ENCODE measurements around the gene LHPP.

The LHPP gene

DNA sequence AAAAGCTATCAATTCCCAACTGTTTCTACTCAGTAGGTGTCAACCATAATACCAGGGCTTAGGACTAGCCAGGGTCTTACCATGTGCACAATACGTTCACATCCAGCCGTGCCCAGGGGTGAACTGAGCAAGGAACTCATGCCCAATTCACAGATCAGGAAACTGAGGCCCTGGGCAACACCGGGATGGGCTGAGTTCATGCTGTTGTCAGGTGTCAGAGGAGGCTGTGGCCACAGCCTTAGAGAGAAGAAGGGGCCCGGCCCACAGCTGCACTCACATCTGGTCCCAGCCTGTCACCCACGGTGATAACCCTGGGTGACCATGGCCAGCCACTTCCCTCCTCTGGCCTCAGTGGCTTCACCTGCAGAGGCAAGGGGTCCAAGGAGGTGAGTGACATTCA, 190.6 kb downstream of the LHPP start:
- no peak overlapping the region for H3K4me3 ChIP-seq (ENCODE audit: low read depth in 1 of 2, low read length in 1 of 2)
- TF ChIP-seq, protein P1, sequence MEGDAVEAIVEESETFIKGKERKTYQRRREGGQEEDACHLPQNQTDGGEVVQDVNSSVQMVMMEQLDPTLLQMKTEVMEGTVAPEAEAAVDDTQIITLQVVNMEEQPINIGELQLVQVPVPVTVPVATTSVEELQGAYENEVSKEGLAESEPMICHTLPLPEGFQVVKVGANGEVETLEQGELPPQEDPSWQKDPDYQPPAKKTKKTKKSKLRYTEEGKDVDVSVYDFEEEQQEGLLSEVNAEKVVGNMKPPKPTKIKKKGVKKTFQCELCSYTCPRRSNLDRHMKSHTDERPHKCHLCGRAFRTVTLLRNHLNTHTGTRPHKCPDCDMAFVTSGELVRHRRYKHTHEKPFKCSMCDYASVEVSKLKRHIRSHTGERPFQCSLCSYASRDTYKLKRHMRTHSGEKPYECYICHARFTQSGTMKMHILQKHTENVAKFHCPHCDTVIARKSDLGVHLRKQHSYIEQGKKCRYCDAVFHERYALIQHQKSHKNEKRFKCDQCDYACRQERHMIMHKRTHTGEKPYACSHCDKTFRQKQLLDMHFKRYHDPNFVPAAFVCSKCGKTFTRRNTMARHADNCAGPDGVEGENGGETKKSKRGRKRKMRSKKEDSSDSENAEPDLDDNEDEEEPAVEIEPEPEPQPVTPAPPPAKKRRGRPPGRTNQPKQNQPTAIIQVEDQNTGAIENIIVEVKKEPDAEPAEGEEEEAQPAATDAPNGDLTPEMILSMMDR (IDR thresholded peaks at IDR 0.05), result no peak
- no peaks in the 10 kb centered on the region for H3K9me3 ChIP-seq
- no peaks in the 10 kb centered on the region for H3K27me3 ChIP-seq
- H3K27ac ChIP-seq, result peak overlapping the region; percentile 99
- H3K4me1 ChIP-seq (ENCODE audit: control insufficient read depth in 1 of 2, insufficient read depth in 1 of 2, low read depth in 1 of 2, low read length in 1 of 2), result peaks cover 81 to 85% of the 10 kb centered on the region in 2 experiments
- no peaks in the 10 kb centered on the region for H3K36me3 ChIP-seq

GRCh38 chr10:124652701-124653100, 191.1 kb downstream of the LHPP start:
- Histone ChIP-seq H3K27ac (peak overlapping the region; percentile 99), H3K4me3 (ENCODE audit: low read depth in 1 of 2, low read length in 1 of 2) (no peak overlapping the region), H3K4me1 (ENCODE audit: control insufficient read depth in 1 of 2, insufficient read depth in 1 of 2, low read depth in 1 of 2, low read length in 1 of 2) (peaks cover 81 to 85% of the 10 kb centered on the region in 2 experiments), H3K27me3 (no peaks in the 10 kb centered on the region), H3K36me3 (no peaks in the 10 kb centered on the region), H3K9me3 (no peaks in the 10 kb centered on the region)
- TF ChIP-seq, protein P1 (IDR thresholded peaks at IDR 0.05), result no peak

DNA sequence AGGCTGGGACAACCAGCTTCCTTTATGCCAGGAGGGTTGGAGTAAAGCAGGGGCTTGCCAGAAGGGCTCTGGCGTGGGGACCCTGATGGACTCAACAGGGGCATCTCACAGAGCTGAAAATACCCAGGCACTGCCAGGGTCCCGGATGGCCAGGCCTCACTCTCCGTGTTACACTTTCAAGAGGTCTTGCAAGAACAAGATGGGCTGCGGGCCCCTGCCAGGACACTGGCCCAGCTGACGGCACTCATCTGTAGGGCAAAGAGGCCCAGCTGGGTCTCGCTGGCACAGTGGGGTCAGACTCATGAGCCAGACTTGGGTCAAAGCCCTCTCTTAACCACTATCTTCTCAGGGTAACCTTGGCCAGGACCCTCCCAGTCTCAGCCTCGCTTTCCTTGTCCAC, 191.7 kb downstream of the LHPP start:
- Histone ChIP-seq H3K36me3 (no peaks in the 10 kb centered on the region), H3K4me3 (ENCODE audit: low read depth in 1 of 2, low read length in 1 of 2) (no peak overlapping the region), H3K27me3 (no peaks in the 10 kb centered on the region), H3K9me3 (no peaks in the 10 kb centered on the region), H3K27ac (peak overlapping the region; percentile 99), H3K4me1 (ENCODE audit: control insufficient read depth in 1 of 2, insufficient read depth in 1 of 2, low read depth in 1 of 2, low read length in 1 of 2) (peaks cover 81 to 85% of the 10 kb centered on the region in 2 experiments)
- TF ChIP-seq, protein P1 (IDR thresholded peaks at IDR 0.05), result no peak

- Histone ChIP-seq H3K9me3 (no peaks in the 10 kb centered on the region), H3K27ac (peak overlapping the region; percentile 99), H3K36me3 (no peaks in the 10 kb centered on the region), H3K4me3 (ENCODE audit: low read depth in 1 of 2, low read length in 1 of 2) (no peak overlapping the region), H3K4me1 (ENCODE audit: control insufficient read depth in 1 of 2, insufficient read depth in 1 of 2, low read depth in 1 of 2, low read length in 1 of 2) (peaks cover 81 to 82% of the 10 kb centered on the region in 2 experiments), H3K27me3 (no peaks in the 10 kb centered on the region)
- TF ChIP-seq, protein P1 (IDR thresholded peaks at IDR 0.05), result no peak
Observed at GRCh38 chr10:124653811-124654651, 192.4 kb downstream of the LHPP start.

DNA sequence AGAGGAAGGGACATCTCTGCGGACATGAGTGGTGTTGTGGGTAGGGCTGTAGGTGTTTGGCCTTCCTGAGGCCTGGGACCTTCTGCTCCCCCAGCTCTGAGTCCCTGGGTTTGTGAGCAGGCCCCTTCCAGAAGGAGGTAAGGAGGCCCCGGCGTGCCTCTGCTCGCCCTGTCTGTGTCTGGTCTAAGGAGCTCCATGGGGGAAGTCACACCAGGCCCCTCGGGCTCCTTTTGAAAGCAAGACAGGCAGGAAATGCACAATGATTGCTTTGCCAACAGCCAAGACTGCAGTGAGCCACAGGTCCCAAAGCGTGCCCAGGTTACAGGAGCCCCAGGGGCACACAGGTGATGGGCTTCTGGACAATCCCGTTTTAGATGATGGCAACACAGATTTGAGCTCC, 193.1 kb downstream of the LHPP start:
- Histone ChIP-seq H3K36me3 (no peaks in the 10 kb centered on the region), H3K4me1 (ENCODE audit: control insufficient read depth in 1 of 2, insufficient read depth in 1 of 2, low read depth in 1 of 2, low read length in 1 of 2) (peaks cover 75% of the 10 kb centered on the region in 2 experiments), H3K27me3 (no peaks in the 10 kb centered on the region), H3K9me3 (no peaks in the 10 kb centered on the region), H3K4me3 (ENCODE audit: low read depth in 1 of 2, low read length in 1 of 2) (no peak overlapping the region), H3K27ac (peak overlapping the region; percentile 99)
- TF ChIP-seq, protein P1 (IDR thresholded peaks at IDR 0.05), result no peak
